ENCODE data around the gene CIBAR2. TPM values are rescaled to one million over a fixed set of nuclear protein-coding genes. Genes with fewer than 3 reads are reported as not detected.

CIBAR2 gene
- total RNA-seq, 1 donor from 2014 or later: 4.9 TPM

GRCh38 chr16:85146922-85147651 lies 34.8 kb upstream of the CIBAR2 start:
- DNase-seq (ENCODE audit: extremely low spot score, unreplicated experiment): no peak
- Mint-ChIP-seq H3K9me3 (no peaks in the 10 kb centered on the region), H3K36me3 (no peaks in the 10 kb centered on the region), H3K4me3 (no peak overlapping the region), H3K27ac (no peak overlapping the region), H3K27me3 (peaks cover 10% of the 10 kb centered on the region), H3K4me1 (ENCODE audit: unreplicated experiment) (peaks cover 37% of the 10 kb centered on the region)
- TF ChIP-seq CTCF (conservative IDR thresholded peaks at IDR 0.05): no peak

GRCh38 chr16:85146532-85146797 lies 34.2 kb upstream of the CIBAR2 start:
- Mint-ChIP-seq H3K4me3 (no peak overlapping the region), H3K27ac (no peak overlapping the region), H3K27me3 (peaks cover 10% of the 10 kb centered on the region), H3K4me1 (ENCODE audit: unreplicated experiment) (peaks cover 41% of the 10 kb centered on the region), H3K36me3 (no peaks in the 10 kb centered on the region), H3K9me3 (no peaks in the 10 kb centered on the region)
- DNase-seq (ENCODE audit: extremely low spot score, unreplicated experiment): no peak
- TF ChIP-seq CTCF (conservative IDR thresholded peaks at IDR 0.05): no peak

GRCh38 chr16:85145734-85146531 lies 33.7 kb upstream of the CIBAR2 start:
- H3K27ac Mint-ChIP-seq: no peak overlapping the region
- no peak for DNase-seq (ENCODE audit: extremely low spot score, unreplicated experiment)
- H3K4me3 Mint-ChIP-seq: no peak overlapping the region
- peaks cover 38% of the 10 kb centered on the region for H3K4me1 Mint-ChIP-seq (ENCODE audit: unreplicated experiment)
- no peaks in the 10 kb centered on the region for H3K36me3 Mint-ChIP-seq
- H3K27me3 Mint-ChIP-seq: peaks cover 7% of the 10 kb centered on the region
- H3K9me3 Mint-ChIP-seq: no peaks in the 10 kb centered on the region
- TF ChIP-seq CTCF (conservative IDR thresholded peaks at IDR 0.05): no peak

DNA sequence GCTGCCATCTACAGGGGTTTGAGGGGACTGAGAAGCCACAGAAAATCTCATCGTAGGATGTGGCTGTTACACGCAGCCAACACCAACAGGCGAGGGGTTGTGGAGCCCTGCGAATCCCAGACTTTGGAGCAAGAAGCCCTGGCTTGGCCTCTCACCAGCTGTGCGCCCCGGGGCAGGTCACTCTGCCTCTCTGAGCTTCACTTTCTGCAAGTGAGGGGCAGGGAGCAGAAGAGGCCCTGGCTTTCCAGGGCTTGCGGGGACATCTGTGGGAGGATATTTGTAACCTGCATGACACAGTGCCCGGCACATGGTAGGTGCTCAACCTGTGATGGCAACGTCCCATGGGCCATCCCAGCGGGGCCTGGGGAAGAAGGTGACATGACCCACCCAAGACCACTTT lies 32.9 kb upstream of the CIBAR2 start:
- Mint-ChIP-seq H3K4me1 (ENCODE audit: unreplicated experiment) (peaks cover 33% of the 10 kb centered on the region), H3K4me3 (no peak overlapping the region), H3K27ac (no peak overlapping the region), H3K36me3 (no peaks in the 10 kb centered on the region), H3K9me3 (no peaks in the 10 kb centered on the region), H3K27me3 (peaks cover 4% of the 10 kb centered on the region)
- TF ChIP-seq CTCF (conservative IDR thresholded peaks at IDR 0.05): no peak
- no peak for DNase-seq (ENCODE audit: extremely low spot score, unreplicated experiment)

GRCh38 chr16:85144026-85144915 lies 32.0 kb upstream of the CIBAR2 start:
- H3K27me3 Mint-ChIP-seq: peaks cover 9% of the 10 kb centered on the region
- no peaks in the 10 kb centered on the region for H3K36me3 Mint-ChIP-seq
- no peak for DNase-seq (ENCODE audit: extremely low spot score, unreplicated experiment)
- H3K27ac Mint-ChIP-seq: no peak overlapping the region
- no peak for TF ChIP-seq CTCF (conservative IDR thresholded peaks at IDR 0.05)
- H3K4me3 Mint-ChIP-seq: no peak overlapping the region
- H3K4me1 Mint-ChIP-seq (ENCODE audit: unreplicated experiment): peaks cover 41% of the 10 kb centered on the region
- no peaks in the 10 kb centered on the region for H3K9me3 Mint-ChIP-seq

Data from type B pancreatic cell (in vitro differentiated cells).